ENCODE measurements around the gene CFAP61. TPM values are rescaled to one million over a fixed set of nuclear protein-coding genes. Genes with fewer than 3 reads are reported as not detected.
"Not testable (repeated sequence)": the region's sequence is repeated elsewhere in the genome, so short reads cannot be mapped to it uniquely, and the experiment has no call there.

CFAP61 gene
- polyA plus RNA-seq = not detected

- Mint-ChIP-seq H3K4me3 (peak within 1 kb of the TSS; percentile 93 to 100 (median 100)), H3K27ac (peak within 1 kb of the TSS; percentile 87 to 99 (median 99)), H3K4me1 (peaks cover 7 to 16% (median 15%) of the 10 kb centered on the region in 3 donors), H3K9me3 (no peaks in the 10 kb centered on the region), H3K27me3 (peaks cover 6% of the 10 kb centered on the region), H3K36me3 (peaks cover 4% of the 10 kb centered on the region)
Observed at GRCh38 chr20:20052074-20052970, at the start of gene CFAP61, which contains the start of gene CRNKL1. Gene CFAP61 (plus strand): TSS chr20:20052532. CDS start chr20:20056654, 4,122 bp downstream. Gene CRNKL1 (minus strand): TSS chr20:20052466. CDS start chr20:20052342, 124 bp downstream.

DNA sequence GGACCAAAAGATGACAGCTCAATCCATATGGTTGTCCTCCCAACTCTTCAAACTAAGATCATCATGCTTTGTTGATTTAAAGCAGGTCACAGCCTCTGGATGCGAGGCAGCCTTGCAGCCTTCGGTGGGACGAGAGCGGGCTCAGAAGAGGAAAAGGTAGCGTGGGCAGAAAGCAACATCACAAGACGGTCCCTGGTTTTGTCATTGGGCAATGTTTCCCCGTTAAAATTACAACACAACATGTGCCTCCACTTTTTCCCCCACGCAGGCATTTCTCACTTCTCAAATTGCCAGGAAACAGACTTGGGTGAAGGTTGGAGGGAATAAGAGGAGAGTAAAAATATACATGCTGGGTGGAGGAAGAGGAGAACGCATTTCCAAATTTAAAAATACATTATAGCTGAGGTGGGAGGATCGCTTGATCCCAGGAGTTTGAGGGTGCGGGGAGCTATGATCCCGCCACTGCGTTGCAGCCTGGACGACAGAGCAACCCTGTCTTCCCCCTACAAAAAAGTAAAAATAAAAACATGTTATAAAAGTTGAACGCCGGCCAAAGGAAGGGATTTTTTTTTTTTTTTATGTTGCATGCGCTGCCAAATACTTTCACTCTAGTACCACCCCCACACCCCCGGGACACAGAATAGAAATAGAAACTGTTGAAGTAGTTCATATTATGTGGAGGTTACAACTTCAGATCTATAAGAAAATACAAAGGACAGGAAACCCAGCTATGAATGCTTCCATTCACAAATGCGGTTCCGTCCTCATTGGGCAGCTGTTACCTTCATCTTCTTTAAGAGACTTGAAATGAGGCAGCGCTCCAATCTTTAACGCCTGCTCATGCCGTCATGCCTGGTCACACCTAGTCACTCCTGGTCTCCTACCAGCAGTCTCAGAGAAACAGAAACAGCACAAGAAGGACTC, 49.0 kb upstream of the CFAP61 start:
- Mint-ChIP-seq H3K9me3 (no peaks in the 10 kb centered on the region), H3K36me3 (no peaks in the 10 kb centered on the region), H3K4me1 (peaks cover 4 to 13% (median 9%) of the 10 kb centered on the region in 3 donors), H3K27ac (peak overlapping the region in 1 of 3 donors; percentile 86), H3K4me3 (peak overlapping the region in 3 of 4 donors; percentile 58 to 86 (median 73)), H3K27me3 (peaks cover 46% of the 10 kb centered on the region)

GRCh38 chr20:20003955-20004322, 48.4 kb upstream of the CFAP61 start:
- Mint-ChIP-seq H3K27me3 (peaks cover 46% of the 10 kb centered on the region), H3K27ac (peak overlapping the region in 1 of 3 donors; percentile 86), H3K4me3 (peak overlapping the region in 3 of 4 donors; percentile 58 to 86 (median 73)), H3K4me1 (peaks cover 4 to 13% (median 9%) of the 10 kb centered on the region in 3 donors)
- H3K9me3 Mint-ChIP-seq, H3K36me3 Mint-ChIP-seq: not testable (repeated sequence)

DNA sequence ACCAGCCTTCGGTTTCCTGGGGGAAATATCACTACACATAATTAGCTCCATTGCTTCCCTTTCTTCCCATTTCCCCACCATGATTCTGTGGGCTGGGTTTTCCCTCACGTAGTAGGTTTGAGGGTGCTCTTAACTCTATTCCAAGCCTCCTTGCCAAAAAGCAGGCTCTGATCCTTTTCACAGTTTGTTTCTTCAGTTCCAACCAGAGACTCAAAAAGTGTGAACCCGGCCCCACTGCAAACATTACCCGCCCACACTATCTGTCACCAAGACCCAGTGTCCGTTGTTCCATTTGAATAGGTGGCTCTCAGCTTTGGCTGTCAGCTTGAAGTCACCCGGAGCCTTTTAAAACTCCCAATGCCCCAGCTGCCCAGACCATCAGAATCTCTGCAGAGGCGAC, 47.0 kb upstream of the CFAP61 start:
- Mint-ChIP-seq H3K4me1 (peaks cover 4 to 13% (median 9%) of the 10 kb centered on the region in 3 donors), H3K36me3 (no peaks in the 10 kb centered on the region), H3K9me3 (no peaks in the 10 kb centered on the region), H3K4me3 (no peak overlapping the region), H3K27ac (no peak overlapping the region), H3K27me3 (peaks cover 49% of the 10 kb centered on the region)

DNA sequence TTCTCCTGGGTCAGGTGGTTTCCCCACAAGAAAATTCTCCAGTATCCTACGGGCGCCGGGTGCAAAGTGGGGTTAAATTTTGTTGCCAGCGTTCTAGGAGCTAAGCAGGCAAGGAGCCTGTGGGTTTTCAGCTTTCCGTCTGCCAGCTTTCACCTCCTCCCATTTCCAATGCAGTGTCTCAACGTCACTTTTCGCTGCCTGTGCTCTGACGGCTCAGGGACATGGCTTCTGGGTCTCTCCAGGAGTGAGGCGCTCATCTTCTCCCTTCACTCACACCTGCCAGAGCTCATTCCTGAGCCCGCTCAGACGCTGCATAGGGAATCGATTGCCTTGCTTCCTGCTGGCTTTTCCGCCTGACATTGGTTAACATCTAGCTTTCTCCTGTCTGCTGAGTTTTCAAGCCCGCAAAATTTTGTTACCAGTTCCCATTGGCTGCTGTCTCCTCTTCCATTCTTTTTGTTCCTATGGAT, 42.5 kb upstream of the CFAP61 start:
- H3K36me3 Mint-ChIP-seq = no peaks in the 10 kb centered on the region
- H3K27ac Mint-ChIP-seq = no peak overlapping the region
- H3K27me3 Mint-ChIP-seq = peaks cover 23% of the 10 kb centered on the region
- H3K9me3 Mint-ChIP-seq = no peaks in the 10 kb centered on the region
- H3K4me3 Mint-ChIP-seq = no peak overlapping the region
- no peaks in the 10 kb centered on the region for H3K4me1 Mint-ChIP-seq

DNA sequence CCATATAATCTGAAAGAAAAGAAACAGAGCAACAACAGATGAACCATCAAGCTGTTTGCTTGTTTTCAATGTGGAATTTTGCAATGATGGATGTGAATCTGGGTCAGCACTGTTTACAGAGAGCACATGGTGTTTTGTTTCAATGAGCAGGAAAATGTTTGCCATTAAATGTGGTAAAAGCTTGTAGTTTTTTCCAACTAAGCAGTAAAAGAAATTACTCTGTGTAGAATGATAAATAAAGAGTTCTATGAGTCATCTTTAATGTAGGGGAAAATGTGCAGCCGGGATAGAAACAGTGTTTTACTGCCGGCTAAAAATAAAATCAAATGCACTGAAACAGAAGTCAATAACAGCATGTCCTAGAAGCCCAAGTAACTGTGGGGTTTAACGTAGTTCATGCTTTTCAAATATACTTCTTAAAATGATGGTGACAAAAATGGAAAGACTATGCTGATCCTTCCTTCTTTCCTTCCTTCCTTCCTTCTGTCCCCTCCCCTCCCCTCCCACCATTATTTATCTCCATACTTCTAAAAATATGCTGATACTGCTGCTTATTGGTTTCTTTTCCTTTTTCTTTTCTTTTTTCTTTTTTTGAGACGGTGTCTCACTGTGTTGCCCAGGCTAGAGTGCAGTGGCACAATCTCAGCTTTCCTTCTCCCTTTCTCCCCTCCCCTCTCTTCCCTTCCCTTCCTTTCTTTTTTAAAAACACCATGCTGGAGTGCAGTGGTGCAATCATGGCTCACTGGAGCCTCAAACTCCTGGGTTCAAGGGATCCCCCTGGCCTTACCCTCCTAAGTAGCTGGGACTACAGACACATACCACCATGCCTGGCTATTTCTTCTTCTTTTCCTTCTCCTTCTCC, 41.5 kb upstream of the CFAP61 start:
- no peaks in the 10 kb centered on the region for H3K4me1 Mint-ChIP-seq
- no peak overlapping the region for H3K4me3 Mint-ChIP-seq
- H3K36me3 Mint-ChIP-seq = no peaks in the 10 kb centered on the region
- no peaks in the 10 kb centered on the region for H3K9me3 Mint-ChIP-seq
- H3K27me3 Mint-ChIP-seq = peaks cover 16% of the 10 kb centered on the region
- H3K27ac Mint-ChIP-seq = no peak overlapping the region

DNA sequence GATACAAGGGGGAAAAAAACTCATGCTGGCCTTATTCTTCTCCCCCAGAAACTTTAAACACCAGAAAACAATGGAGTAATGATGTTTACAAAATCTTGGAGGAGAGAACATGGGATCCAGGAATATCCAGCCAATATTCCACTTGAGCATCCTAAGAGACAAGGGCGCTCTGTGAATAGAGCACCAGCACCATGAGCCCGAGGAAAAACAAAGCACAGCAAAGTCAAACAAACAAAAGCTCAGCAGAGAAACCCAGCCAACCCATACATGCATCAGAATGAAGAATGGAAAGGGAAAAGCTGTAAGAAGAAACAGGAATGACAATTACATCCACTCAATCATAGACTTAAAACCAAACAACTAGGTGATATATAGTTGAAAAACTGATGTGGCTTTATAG, 39.8 kb upstream of the CFAP61 start:
- Mint-ChIP-seq H3K4me3 (peak overlapping the region in 1 of 4 donors; percentile 56), H3K9me3 (no peaks in the 10 kb centered on the region), H3K27me3 (peaks cover 10% of the 10 kb centered on the region)

GRCh38 chr20:20014659-20015058, 37.7 kb upstream of the CFAP61 start:
- Mint-ChIP-seq H3K4me3 (peak overlapping the region in 3 of 4 donors; percentile 8 to 43 (median 33)), H3K4me1 (peaks cover 18 to 27% (median 22%) of the 10 kb centered on the region in 3 donors), H3K36me3 (no peaks in the 10 kb centered on the region), H3K27me3 (peaks cover 4% of the 10 kb centered on the region), H3K27ac (no peak overlapping the region), H3K9me3 (no peaks in the 10 kb centered on the region)

More for the DNA sequence above, 39.8 kb upstream of the CFAP61 start:
- no peaks in the 10 kb centered on the region for H3K36me3 Mint-ChIP-seq
- H3K4me1 Mint-ChIP-seq = peaks cover 5 to 8% (median 5%) of the 10 kb centered on the region in 3 donors
- H3K27ac Mint-ChIP-seq = peak overlapping the region in 1 of 3 donors; percentile 67

GRCh38 chr20:20017001-20017843, 35.1 kb upstream of the CFAP61 start, which contains the start of gene NAA20:
Gene NAA20 (plus strand): TSS chr20:20017362. CDS start chr20:20017397, 35 bp downstream.
- Mint-ChIP-seq H3K4me1 (peaks cover 22 to 37% (median 32%) of the 10 kb centered on the region in 3 donors), H3K9me3 (no peaks in the 10 kb centered on the region), H3K4me3 (peak within 1 kb of the TSS; percentile 91 to 97 (median 94)), H3K27ac (peak within 1 kb of the TSS; percentile 77 to 94 (median 93)), H3K36me3 (no peaks in the 10 kb centered on the region), H3K27me3 (no peaks in the 10 kb centered on the region)

DNA sequence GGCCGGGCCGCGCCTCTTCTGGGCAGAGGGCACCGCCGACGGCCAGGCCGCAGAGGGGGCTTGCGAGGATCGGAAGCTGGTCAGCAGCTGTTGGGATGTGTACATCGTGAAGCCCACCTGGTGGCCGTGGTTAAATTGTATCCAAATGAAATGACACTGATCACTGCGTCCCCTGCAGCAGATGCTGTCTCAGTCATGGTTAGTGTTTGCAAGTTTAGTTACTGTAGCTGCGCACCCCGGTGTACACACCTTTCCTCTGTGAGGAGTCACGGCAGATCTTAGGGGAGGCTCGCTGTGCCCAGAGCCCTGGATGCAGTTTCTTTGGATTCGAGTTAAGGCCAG, 34.5 kb upstream of the CFAP61 start:
- peaks cover 22 to 37% (median 32%) of the 10 kb centered on the region in 3 donors for H3K4me1 Mint-ChIP-seq
- no peaks in the 10 kb centered on the region for H3K27me3 Mint-ChIP-seq
- H3K27ac Mint-ChIP-seq = peak overlapping the region; percentile 53 to 93 (median 75)
- no peaks in the 10 kb centered on the region for H3K36me3 Mint-ChIP-seq
- H3K9me3 Mint-ChIP-seq = no peaks in the 10 kb centered on the region
- H3K4me3 Mint-ChIP-seq = peak overlapping the region; percentile 91 to 95 (median 94)

- Mint-ChIP-seq H3K4me3 (peak overlapping the region; percentile 91 to 95 (median 94)), H3K27ac (peak overlapping the region in 2 of 3 donors; percentile 55 to 75), H3K4me1 (peaks cover 23 to 37% (median 33%) of the 10 kb centered on the region in 3 donors), H3K27me3 (no peaks in the 10 kb centered on the region), H3K9me3 (no peaks in the 10 kb centered on the region), H3K36me3 (no peaks in the 10 kb centered on the region)
Observed at GRCh38 chr20:20018366-20018765, 34.0 kb upstream of the CFAP61 start.

DNA sequence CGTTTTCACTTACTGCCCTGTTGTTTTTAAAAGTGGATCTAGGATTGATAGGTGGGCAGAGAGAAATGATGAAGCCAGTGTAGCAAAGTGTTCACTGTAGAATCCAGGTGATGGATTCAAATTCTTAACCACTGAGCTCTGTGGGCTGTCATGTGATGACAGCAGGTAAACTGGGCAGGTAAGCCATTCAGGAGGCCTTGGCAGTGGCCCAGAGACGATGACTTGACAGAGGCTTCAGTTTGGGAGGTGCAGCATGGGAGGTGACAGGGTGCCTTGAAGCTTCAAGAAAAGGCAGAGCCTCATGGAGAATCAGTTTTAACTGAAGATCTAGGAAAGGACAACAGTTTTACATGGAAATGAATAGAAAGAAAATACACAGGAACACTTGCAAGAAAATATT, 33.2 kb upstream of the CFAP61 start:
- peak overlapping the region in 1 of 3 donors; percentile 75 for H3K27ac Mint-ChIP-seq
- H3K9me3 Mint-ChIP-seq = no peaks in the 10 kb centered on the region
- H3K36me3 Mint-ChIP-seq = peaks cover 2% of the 10 kb centered on the region
- no peaks in the 10 kb centered on the region for H3K27me3 Mint-ChIP-seq
- H3K4me1 Mint-ChIP-seq = peaks cover 29 to 38% (median 36%) of the 10 kb centered on the region in 3 donors
- peak overlapping the region in 3 of 4 donors; percentile 26 to 93 (median 85) for H3K4me3 Mint-ChIP-seq

- Mint-ChIP-seq H3K9me3 (no peaks in the 10 kb centered on the region), H3K27me3 (no peaks in the 10 kb centered on the region), H3K36me3 (peaks cover 2% of the 10 kb centered on the region), H3K4me3 (peak overlapping the region in 2 of 4 donors; percentile 13 to 81), H3K4me1 (peaks cover 34 to 38% (median 36%) of the 10 kb centered on the region in 3 donors), H3K27ac (peak overlapping the region in 1 of 3 donors; percentile 81)
Observed at GRCh38 chr20:20020908-20021307, 31.4 kb upstream of the CFAP61 start.

Data from IgD-negative memory B cell (primary cell).